Caco-2 (cell line): ENCODE results near the gene SPNS2. TPM values are rescaled to one million over a fixed set of nuclear protein-coding genes. Genes with fewer than 3 reads are reported as not detected.

ENCODE experiments used
- BruUV-seq: library from RNA; stranded (reverse); fragments of 400-500 nt; replicated peaks from 2 replicates; lab custom pipeline; 2021; lab: Mats Ljungman, UMichigan
- CTCF ChIA-PET: fragments of 300-600 bp; sonication (Branson Sonifier 250); formaldehyde crosslinking; loops from one replicate; lab custom pipeline; 2022; ENCODE audit warnings: antibody characterized with exemption; lab: Charles Lee
- POLR2A ChIA-PET: fragments of 300-600 bp; sonication (Branson Sonifier 250); formaldehyde crosslinking; loops from one replicate; lab custom pipeline; 2022; ENCODE audit warnings: antibody characterized with exemption; lab: Charles Lee
- DNase-seq, 2 experiments: peaks; one replicate each; pipeline versions ENCODE4 v3.0.0 to v3.0.0-alpha.2; 2020 to 2022
- H3K27me3 ChIP-seq: replicated peaks from 2 replicates; pipeline ENCODE4 v1.6.0; 2011; ENCODE audit warnings: low read length; ENCODE audit not compliant: control insufficient read depth, insufficient read depth
- H3K36me3 ChIP-seq: 2 replicates; pipeline ENCODE4 v1.5.1; 2011; ENCODE audit warnings: low read length; ENCODE audit not compliant: control insufficient read depth, insufficient read depth
- H3K4me1 ChIP-seq: fragments of 250-450 bp; sonication (Bioruptor Pico); 2 replicates; pipeline ENCODE4 v1.5.1; 2020; ENCODE audit warnings: mild to moderate bottlenecking
- H3K4me3 ChIP-seq: 2 replicates; pipeline ENCODE4 v1.5.1; 2011; ENCODE audit warnings: low read depth, mild to moderate bottlenecking, control low read depth, low read length
- H3K9me3 ChIP-seq: fragments of 250-450 bp; sonication (Bioruptor Pico); 2 replicates; pipeline ENCODE4 v1.5.1; 2020; ENCODE audit warnings: mild to moderate bottlenecking, moderate library complexity
- H3K27ac Mint-ChIP-seq: one replicate; pipeline ENCODE4 v1.8.0; 2022; ENCODE audit warnings: mixed read lengths; ENCODE audit not compliant: unreplicated experiment
- H3K27me3 Mint-ChIP-seq: one replicate; pipeline ENCODE4 v1.8.0; 2022; ENCODE audit warnings: mixed read lengths; ENCODE audit not compliant: insufficient read depth, unreplicated experiment
- H3K36me3 Mint-ChIP-seq: one replicate; pipeline ENCODE4 v1.8.0; 2022; ENCODE audit warnings: mild to moderate bottlenecking, mixed read lengths; ENCODE audit not compliant: insufficient read depth, unreplicated experiment
- H3K4me1 Mint-ChIP-seq: one replicate; pipeline ENCODE4 v1.8.0; 2022; ENCODE audit warnings: low read depth, mixed read lengths; ENCODE audit not compliant: unreplicated experiment
- H3K4me3 Mint-ChIP-seq: one replicate; pipeline ENCODE4 v1.8.0; 2022; ENCODE audit warnings: mild to moderate bottlenecking, moderate library complexity, mixed read lengths; ENCODE audit not compliant: unreplicated experiment
- H3K9me3 Mint-ChIP-seq: one replicate; pipeline ENCODE4 v1.8.0; 2022; ENCODE audit warnings: mixed read lengths; ENCODE audit not compliant: unreplicated experiment
- intact Hi-C: fragments of 100-400 bp; cut with micrococcal nuclease; formaldehyde crosslinking; loops from one replicate; pipeline ENCODE4 v1.10.0; 2022; ENCODE audit not compliant: unreplicated experiment
- total RNA-seq: library from RNA; stranded (reverse); gene quantifications from 2 replicates; pipeline ENCODE4 v1.2.3, GENCODE V29; 2022
- TF ChIP-seq, protein P1 (sequence below), 2 experiments: fragments of 200-600 bp in 1 of 2; IDR thresholded peaks; 1 replicate in 1 of 2; 2 replicates in 1 of 2; pipeline versions ENCODE4 v1.5.1 to v1.8.0; 2011 to 2022; ENCODE audit warnings: antibody characterized with exemption in 1 of 2, control low read depth in 1 of 2, inconsistent platforms in 1 of 2, low read depth in 1 of 2, low read length in 1 of 2, mild to moderate bottlenecking in 1 of 2, moderate library complexity in 1 of 2; ENCODE audit not compliant: insufficient read depth in 1 of 2, severe bottlenecking in 1 of 2, unreplicated experiment in 1 of 2

Gene SPNS2
- total RNA-seq, 1 experiment from 2014 or later: 1.00 TPM

- Histone ChIP-seq H3K36me3 (no peaks in the 10 kb centered on the region), H3K4me3 (no peak overlapping the region), H3K9me3 (no peaks in the 10 kb centered on the region), H3K27me3 (no peaks in the 10 kb centered on the region), H3K4me1 (peaks cover 16% of the 10 kb centered on the region; the same call in 1 of the 2 replicates)
- TF ChIP-seq, protein P1, sequence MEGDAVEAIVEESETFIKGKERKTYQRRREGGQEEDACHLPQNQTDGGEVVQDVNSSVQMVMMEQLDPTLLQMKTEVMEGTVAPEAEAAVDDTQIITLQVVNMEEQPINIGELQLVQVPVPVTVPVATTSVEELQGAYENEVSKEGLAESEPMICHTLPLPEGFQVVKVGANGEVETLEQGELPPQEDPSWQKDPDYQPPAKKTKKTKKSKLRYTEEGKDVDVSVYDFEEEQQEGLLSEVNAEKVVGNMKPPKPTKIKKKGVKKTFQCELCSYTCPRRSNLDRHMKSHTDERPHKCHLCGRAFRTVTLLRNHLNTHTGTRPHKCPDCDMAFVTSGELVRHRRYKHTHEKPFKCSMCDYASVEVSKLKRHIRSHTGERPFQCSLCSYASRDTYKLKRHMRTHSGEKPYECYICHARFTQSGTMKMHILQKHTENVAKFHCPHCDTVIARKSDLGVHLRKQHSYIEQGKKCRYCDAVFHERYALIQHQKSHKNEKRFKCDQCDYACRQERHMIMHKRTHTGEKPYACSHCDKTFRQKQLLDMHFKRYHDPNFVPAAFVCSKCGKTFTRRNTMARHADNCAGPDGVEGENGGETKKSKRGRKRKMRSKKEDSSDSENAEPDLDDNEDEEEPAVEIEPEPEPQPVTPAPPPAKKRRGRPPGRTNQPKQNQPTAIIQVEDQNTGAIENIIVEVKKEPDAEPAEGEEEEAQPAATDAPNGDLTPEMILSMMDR (IDR thresholded peaks at IDR 0.05; ENCODE audit: insufficient read depth in 1 of 2, low read depth in 1 of 2, low read length in 1 of 2, severe bottlenecking in 1 of 2, unreplicated experiment in 1 of 2): no peak
- no TSS peak for BruUV-seq
- H3K27me3 Mint-ChIP-seq: no peaks in the 10 kb centered on the region
- peaks cover 3% of the 10 kb centered on the region for H3K36me3 Mint-ChIP-seq
- no peak overlapping the region for H3K4me3 Mint-ChIP-seq
- peaks cover 6% of the 10 kb centered on the region for H3K4me1 Mint-ChIP-seq
- ChIA-PET CTCF (no interaction called here), POLR2A (no interaction called here)
- DNase-seq: no peak
- H3K9me3 Mint-ChIP-seq: no peaks in the 10 kb centered on the region
- no peak overlapping the region for H3K27ac Mint-ChIP-seq
- intact Hi-C loops: no loop called here
Measured at GRCh38 chr17:4479982-4480751, 18.5 kb upstream of the SPNS2 start.

DNA sequence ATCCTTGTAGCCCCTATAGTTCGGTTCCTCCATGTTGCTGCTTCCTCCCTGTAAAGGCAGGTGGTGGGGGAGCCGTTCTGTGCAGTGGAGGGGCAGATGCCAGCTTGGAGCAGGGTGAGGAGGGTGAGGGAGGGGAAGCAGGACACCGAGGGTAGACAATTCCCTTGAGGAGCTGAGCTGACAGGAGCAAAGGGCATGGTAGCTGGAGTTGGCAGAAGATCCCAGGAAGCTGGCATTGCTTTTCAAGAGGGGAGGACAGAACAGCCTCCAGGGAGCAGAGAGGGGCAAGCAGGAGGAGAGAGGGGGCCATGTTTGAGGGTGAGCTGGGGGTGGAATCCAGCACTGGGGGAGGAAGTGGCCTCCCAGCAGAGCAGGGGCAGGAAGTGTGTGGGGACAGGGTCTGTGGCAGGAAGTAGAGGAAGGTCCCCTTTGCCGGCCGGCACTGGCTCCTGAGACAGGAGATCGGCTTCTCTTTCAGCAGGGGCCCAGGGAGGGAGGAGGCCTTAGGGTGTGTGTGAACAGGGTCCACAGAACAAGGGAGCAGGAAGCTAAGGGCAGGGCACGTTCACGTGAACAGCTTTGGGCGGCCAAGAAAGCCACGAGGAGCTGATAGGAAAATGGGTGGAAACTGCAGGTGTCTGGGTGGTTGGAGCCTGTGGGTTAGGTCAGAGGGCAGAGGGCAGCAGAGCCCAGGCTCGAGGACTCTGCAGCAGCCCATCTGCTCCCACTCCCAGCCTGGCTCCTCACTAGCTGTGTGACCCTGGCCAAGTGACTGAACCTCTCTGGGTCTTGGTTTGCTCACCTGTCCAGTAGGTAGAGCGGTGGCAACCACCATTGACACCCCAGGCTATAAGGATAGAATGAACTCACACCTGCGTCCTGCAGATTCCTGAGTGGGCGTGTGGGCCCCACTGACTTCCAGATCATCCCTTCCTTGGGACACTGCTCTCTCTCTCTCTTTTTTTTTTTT is 17.5 kb upstream of the SPNS2 start:
- TF ChIP-seq, protein P1 (IDR thresholded peaks at IDR 0.05; ENCODE audit: insufficient read depth in 1 of 2, low read depth in 1 of 2, low read length in 1 of 2, severe bottlenecking in 1 of 2, unreplicated experiment in 1 of 2): no peak
- H3K4me3 ChIP-seq: no peak overlapping the region
- H3K9me3 ChIP-seq: no peaks in the 10 kb centered on the region
- BruUV-seq: no TSS peak
- H3K36me3 ChIP-seq: no peaks in the 10 kb centered on the region
- intact Hi-C loops: no loop called here
- POLR2A ChIA-PET: no interaction called here
- no peaks in the 10 kb centered on the region for H3K27me3 Mint-ChIP-seq
- H3K4me3 Mint-ChIP-seq: no peak overlapping the region
- H3K9me3 Mint-ChIP-seq: no peaks in the 10 kb centered on the region
- CTCF ChIA-PET: interaction anchor here (1.2 kb wide), 1 partner anchor 32 kb away, joined by 4 read pairs; no protein-coding TSS in a partner anchor
- H3K27ac Mint-ChIP-seq: no peak overlapping the region
- peaks cover 6% of the 10 kb centered on the region for H3K4me1 Mint-ChIP-seq
- H3K36me3 Mint-ChIP-seq: no peaks in the 10 kb centered on the region
- no peak for DNase-seq
- H3K27me3 ChIP-seq: no peaks in the 10 kb centered on the region
- H3K4me1 ChIP-seq: peaks cover 16% of the 10 kb centered on the region; the same call in 1 of the 2 replicates

DNA sequence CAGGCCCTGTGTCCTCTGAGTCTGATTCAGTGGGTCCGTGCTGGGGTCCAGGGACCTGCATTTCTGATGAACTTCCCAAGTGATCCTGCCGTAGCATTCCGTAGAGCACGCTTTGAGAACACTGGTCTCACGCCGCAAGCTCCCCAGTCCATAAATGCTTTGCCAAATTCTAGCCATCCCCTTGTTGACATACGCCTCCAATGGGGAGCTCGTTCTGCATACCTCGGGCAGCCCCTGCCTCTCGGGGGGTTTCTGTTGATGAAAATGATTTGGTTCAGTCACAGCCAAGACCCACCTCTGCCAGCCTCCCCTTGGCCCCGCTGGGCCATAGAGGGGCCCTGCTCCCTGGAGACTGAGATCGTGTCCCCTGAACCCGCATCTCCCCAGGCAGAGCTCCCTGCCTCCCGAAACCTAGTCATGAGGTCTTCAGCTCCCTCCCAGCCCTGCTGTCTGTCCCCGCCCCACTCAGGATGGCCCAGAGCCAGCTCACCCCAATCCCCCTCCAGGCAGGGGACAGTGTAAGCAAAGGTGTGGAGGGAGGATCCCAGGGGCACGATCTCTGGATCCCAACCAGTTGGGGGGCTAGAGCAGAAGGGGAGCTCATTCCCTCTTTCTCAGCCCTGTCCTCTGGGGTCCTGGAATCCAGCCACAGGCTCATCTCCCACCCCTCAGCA is 16.2 kb upstream of the SPNS2 start:
- no peaks in the 10 kb centered on the region for H3K27me3 ChIP-seq
- no TSS peak for BruUV-seq

More for the DNA sequence above, 16.2 kb upstream of the SPNS2 start:
- TF ChIP-seq, protein P1 (IDR thresholded peaks at IDR 0.05; ENCODE audit: insufficient read depth in 1 of 2, low read depth in 1 of 2, low read length in 1 of 2, severe bottlenecking in 1 of 2, unreplicated experiment in 1 of 2): no peak
- ChIA-PET POLR2A (no interaction called here), CTCF (interaction anchor here (1.2 kb wide), 1 partner anchor 31 kb away, joined by 4 read pairs; no protein-coding TSS in a partner anchor)
- Mint-ChIP-seq H3K36me3 (no peaks in the 10 kb centered on the region), H3K27me3 (no peaks in the 10 kb centered on the region), H3K9me3 (no peaks in the 10 kb centered on the region), H3K27ac (no peak overlapping the region), H3K4me3 (no peak overlapping the region), H3K4me1 (peaks cover 6% of the 10 kb centered on the region)
- intact Hi-C loops: no loop called here
- Histone ChIP-seq H3K4me3 (no peak overlapping the region), H3K9me3 (no peaks in the 10 kb centered on the region), H3K4me1 (peaks cover 16% of the 10 kb centered on the region; the same call in 1 of the 2 replicates), H3K36me3 (no peaks in the 10 kb centered on the region)
- DNase-seq: no peak
